ENCODE results near the gene SPC24. TPM values are rescaled to one million over a fixed set of nuclear protein-coding genes. Genes with fewer than 3 reads are reported as not detected.

Gene SPC24
- total and polyA plus RNA-seq, 9 of the 15 experiments (the other 6 are each of a cell fraction or from before 2014, with no cell fraction given) = 18.2 to 154 (median 60.9) TPM

DNA sequence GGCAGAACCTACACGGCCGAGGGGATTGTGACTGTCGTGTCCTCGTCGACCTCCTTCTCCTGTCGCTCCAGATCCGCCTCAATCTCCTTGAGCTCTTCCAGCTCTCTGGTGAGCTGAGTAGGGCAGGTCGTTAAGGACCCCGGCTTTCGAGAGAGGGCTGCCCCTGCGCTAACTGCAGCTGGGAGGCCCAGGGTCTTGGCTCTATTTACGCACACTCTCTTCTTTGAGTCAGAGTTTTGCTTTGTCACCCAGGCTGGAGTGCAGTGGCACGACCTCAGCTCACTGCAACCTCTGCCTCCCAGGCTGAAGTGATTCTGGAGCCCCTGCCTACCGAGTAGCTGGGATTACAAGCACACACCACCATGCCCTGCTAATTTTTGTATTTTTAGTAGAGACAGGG lies 7.6 kb downstream of the SPC24 start (continued):
- TF ChIP-seq, protein P1, sequence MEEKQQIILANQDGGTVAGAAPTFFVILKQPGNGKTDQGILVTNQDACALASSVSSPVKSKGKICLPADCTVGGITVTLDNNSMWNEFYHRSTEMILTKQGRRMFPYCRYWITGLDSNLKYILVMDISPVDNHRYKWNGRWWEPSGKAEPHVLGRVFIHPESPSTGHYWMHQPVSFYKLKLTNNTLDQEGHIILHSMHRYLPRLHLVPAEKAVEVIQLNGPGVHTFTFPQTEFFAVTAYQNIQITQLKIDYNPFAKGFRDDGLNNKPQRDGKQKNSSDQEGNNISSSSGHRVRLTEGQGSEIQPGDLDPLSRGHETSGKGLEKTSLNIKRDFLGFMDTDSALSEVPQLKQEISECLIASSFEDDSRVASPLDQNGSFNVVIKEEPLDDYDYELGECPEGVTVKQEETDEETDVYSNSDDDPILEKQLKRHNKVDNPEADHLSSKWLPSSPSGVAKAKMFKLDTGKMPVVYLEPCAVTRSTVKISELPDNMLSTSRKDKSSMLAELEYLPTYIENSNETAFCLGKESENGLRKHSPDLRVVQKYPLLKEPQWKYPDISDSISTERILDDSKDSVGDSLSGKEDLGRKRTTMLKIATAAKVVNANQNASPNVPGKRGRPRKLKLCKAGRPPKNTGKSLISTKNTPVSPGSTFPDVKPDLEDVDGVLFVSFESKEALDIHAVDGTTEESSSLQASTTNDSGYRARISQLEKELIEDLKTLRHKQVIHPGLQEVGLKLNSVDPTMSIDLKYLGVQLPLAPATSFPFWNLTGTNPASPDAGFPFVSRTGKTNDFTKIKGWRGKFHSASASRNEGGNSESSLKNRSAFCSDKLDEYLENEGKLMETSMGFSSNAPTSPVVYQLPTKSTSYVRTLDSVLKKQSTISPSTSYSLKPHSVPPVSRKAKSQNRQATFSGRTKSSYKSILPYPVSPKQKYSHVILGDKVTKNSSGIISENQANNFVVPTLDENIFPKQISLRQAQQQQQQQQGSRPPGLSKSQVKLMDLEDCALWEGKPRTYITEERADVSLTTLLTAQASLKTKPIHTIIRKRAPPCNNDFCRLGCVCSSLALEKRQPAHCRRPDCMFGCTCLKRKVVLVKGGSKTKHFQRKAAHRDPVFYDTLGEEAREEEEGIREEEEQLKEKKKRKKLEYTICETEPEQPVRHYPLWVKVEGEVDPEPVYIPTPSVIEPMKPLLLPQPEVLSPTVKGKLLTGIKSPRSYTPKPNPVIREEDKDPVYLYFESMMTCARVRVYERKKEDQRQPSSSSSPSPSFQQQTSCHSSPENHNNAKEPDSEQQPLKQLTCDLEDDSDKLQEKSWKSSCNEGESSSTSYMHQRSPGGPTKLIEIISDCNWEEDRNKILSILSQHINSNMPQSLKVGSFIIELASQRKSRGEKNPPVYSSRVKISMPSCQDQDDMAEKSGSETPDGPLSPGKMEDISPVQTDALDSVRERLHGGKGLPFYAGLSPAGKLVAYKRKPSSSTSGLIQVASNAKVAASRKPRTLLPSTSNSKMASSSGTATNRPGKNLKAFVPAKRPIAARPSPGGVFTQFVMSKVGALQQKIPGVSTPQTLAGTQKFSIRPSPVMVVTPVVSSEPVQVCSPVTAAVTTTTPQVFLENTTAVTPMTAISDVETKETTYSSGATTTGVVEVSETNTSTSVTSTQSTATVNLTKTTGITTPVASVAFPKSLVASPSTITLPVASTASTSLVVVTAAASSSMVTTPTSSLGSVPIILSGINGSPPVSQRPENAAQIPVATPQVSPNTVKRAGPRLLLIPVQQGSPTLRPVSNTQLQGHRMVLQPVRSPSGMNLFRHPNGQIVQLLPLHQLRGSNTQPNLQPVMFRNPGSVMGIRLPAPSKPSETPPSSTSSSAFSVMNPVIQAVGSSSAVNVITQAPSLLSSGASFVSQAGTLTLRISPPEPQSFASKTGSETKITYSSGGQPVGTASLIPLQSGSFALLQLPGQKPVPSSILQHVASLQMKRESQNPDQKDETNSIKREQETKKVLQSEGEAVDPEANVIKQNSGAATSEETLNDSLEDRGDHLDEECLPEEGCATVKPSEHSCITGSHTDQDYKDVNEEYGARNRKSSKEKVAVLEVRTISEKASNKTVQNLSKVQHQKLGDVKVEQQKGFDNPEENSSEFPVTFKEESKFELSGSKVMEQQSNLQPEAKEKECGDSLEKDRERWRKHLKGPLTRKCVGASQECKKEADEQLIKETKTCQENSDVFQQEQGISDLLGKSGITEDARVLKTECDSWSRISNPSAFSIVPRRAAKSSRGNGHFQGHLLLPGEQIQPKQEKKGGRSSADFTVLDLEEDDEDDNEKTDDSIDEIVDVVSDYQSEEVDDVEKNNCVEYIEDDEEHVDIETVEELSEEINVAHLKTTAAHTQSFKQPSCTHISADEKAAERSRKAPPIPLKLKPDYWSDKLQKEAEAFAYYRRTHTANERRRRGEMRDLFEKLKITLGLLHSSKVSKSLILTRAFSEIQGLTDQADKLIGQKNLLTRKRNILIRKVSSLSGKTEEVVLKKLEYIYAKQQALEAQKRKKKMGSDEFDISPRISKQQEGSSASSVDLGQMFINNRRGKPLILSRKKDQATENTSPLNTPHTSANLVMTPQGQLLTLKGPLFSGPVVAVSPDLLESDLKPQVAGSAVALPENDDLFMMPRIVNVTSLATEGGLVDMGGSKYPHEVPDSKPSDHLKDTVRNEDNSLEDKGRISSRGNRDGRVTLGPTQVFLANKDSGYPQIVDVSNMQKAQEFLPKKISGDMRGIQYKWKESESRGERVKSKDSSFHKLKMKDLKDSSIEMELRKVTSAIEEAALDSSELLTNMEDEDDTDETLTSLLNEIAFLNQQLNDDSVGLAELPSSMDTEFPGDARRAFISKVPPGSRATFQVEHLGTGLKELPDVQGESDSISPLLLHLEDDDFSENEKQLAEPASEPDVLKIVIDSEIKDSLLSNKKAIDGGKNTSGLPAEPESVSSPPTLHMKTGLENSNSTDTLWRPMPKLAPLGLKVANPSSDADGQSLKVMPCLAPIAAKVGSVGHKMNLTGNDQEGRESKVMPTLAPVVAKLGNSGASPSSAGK (IDR thresholded peaks at IDR 0.05) = no peak
